Measurements from ENCODE around the gene ALPL.

The ALPL gene

GRCh38 chr1:21618561-21619374 is 109.5 kb downstream of the ALPL start:
- no peak for DNase-seq (ENCODE audit: low spot score)

DNA sequence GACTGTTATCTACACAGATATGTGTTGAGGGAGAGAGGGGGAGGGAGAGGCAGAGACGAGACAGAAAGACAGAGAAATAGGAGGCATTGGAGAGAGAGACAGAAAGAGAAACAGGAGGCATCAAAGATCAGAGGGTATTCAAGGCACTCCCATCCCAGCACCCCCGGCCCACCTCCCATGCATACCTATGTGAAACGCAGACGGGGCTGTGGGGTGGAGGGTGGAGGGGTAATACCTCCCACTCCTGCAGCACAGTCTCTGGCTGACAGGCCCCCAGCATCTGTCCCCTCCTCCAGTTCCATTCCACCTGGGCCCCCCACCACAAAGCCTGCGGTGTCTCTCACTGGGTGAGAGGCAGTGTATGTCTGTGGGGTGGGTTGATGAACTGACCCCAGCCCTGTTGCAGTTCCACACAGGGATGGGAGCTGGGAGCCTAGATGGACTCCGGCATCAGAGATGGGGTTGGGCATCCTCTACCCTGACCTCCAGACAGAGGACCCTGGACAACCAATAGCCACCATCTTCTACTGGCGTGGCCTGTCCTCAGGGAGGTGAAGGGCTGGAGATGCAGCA is 110.2 kb downstream of the ALPL start:
- DNase-seq (ENCODE audit: low spot score) = no peak

GRCh38 chr1:21620011-21620410 is 110.8 kb downstream of the ALPL start:
- DNase-seq (ENCODE audit: low spot score) = no peak

DNA sequence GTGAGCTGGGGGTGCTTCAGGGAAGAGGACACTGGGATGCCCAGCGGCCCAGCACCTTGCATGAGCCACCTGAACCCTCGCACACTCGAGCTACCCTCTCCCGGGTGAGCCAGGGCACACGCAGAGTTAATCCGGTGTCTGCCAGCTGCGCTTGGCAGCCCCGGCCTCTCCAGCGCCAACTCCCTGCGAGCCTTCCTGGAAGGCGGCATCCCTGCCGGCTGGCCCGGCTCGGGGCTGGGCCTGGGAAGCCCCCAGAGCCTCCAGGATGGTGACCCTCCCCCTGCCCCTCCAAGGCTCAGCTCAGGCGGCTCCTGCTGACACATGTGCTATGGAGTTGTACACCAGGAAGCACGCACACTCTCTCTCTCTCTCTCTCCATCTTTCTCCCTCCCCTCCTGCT is 111.3 kb downstream of the ALPL start:
- DNase-seq (ENCODE audit: low spot score) = no peak

- no peak for DNase-seq (ENCODE audit: low spot score)
These were observed 111.8 kb downstream of the ALPL start for GRCh38 chr1:21621051-21621450.

DNA sequence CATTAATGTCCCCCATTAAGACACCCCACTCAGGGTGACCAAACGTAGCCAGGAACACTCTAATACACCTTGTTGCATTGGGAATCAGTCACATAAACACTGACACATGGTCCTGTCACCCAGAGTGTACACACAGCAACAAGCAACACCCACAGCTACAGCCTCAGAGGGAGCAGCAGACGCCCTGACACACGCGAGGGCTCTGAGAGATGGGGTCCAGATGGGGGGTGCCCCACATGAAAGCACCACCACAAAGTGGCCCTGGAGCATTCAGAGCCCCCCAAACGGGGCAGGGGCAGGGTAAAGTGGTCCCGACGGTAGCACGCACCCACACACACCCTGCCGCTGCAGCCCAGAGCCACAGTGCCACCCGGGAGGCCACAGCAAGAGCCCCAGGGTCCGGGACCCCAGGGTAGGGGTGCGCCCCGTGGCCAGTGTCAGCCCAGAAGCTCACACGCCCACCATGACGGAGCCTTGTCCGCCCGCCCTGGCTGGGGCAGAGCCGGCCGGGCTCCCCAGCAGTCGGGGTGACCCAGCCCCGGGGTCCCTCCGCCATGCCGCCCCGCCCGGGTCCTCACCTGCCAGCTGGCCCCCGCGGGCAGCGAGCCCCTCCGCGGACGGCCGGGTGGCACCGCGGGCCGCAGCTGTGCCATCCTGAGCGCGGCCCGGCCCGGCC is 112.7 kb downstream of the ALPL start:
- DNase-seq (ENCODE audit: low spot score) = no peak

DNA sequence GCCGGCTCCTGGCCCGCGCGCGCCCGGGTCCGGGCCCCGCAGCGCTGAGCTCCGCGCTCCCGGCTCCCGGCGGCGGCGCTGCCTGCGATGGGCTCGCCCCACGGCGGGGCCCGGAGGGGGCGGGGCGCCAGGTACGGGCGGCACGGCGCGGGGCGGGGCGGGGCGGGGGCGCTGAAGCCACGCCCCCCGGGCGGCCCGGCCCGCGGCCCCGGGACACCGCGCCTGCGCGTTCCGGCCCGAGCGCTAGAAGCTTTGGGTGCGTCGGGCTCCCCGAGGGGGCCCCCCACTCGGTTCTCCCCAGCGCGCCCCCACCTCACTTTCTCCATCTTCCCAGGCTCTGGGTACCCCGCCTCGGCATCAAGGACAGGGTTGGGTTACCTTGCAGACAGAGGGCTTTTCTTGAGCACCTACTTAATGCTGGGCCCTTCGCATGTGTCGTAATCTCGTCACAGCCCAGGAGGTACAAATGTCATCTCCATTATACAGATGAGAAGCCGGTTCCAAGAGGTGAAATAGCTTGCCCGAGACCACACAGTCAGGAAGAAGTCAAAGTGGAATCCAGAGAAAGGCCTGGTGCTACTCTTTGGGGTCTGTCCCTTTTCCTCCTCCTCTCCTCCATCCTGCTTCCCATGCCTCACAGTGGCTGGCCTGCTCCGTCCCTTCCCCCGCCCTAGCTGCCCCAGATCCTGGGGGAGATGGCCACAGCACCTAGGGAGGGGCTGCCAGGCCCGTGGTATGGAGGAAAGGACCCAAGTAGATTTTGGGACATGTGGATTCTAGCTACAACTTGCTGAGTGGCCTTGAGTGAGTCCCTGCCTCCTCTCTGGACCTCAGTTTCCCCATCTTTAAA is 113.5 kb downstream of the ALPL start:
- DNase-seq (ENCODE audit: low spot score) = no peak

- no peak for DNase-seq (ENCODE audit: low spot score)
These were observed 114.3 kb downstream of the ALPL start for GRCh38 chr1:21623410-21623961.

GRCh38 chr1:21624571-21625389 is 115.6 kb downstream of the ALPL start:
- DNase-seq (ENCODE audit: low spot score) = no peak

DNA sequence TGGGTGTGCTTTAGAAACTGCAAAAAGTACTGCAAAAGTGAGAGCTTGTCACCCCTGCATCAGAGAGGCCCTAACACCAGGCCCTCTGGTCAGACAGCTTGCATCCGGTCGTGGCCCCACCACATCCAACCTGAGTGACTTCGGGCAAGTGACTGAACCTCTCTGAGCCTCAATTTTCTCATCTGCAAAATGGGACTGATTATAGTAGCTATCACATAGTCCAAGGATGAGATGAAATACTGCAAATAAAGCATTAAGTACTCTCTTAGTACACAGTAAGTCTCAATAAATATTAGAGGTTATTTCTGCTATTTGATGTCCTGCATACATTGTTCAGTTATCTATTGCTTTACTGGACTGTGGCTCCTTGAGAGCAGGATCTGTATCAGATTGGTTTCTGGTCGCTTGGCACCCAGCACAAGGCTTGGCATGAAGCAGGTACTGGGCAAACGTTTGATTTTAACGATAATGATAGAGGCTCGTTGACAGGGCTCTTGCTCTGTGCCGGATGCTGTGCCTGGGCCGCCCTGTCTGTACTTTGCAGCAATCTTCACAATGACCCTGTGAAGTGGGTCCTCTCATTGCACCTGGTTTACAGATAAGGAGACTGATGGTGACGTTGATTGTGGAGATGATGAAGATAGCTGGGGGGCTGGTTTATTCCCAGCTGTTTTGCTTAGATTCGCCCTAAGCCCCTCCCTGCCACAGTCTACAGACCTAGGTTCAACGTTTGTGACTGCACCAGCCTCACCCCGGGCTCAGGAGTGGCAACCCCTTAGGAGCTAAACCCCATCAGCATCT is 116.4 kb downstream of the ALPL start:
- DNase-seq (ENCODE audit: low spot score) = no peak

DNA sequence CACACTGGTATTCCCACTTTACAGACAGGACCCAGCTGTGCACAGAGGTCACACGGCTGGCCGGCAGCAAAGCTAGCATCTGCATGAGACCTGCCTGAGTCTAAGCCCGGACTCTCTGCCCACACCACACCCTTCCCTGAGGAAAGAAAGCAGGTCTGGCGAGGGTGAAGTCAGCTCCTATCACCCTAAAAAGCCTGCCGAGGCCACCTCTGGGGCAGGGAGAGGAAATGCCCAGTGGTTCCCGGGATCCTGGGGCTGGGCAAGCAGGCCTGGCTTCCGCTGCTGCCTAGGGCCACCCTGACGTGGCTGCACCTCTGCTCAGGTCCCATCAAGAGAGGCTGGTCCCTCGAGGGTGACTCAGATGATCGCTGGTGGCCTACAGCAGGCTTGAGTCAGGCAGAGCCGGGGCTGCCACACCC is 117.7 kb downstream of the ALPL start:
- no peak for DNase-seq (ENCODE audit: low spot score)

All from kidney capillary endothelial cell (primary cell).